ENCODE data around the gene SYT5. TPM values are rescaled to one million over a fixed set of nuclear protein-coding genes. Genes with fewer than 3 reads are reported as not detected.

Gene SYT5
- total and polyA plus RNA-seq, 10 of the 15 experiments (the other 5 are each of a cell fraction or from before 2014, with no cell fraction given) = 0.04 to 0.79 (median 0.26) TPM; not detected in 7

DNA sequence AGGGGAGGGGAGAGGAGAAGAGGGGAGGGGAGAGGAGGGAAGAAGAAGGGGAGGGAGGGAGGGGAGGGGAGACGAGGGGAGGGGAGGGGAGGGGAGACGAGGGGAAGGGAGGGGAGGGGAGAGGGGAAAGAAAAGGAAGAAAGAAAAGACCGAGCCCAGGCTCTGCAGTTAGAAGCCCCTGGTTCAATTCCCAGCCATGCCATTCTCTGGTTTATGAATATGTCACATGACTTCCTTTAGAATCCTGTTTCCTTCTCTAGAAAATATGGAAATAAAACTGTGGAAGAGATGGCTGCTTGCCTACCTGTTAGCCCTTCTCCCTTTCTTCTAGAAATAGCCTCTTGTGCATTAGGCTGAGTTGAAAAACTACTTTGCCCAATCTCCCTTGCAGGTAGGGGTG lies 45.4 kb downstream of the SYT5 start:
- H3K9ac ChIP-seq (ENCODE audit: control insufficient read depth, insufficient read depth, low read length) = no peak overlapping the region
- H4K20me1 ChIP-seq (ENCODE audit: control insufficient read depth, insufficient read depth) = no peaks in the 10 kb centered on the region
- no peaks in the 10 kb centered on the region for H3K27me3 ChIP-seq (replicated peaks in 1 of 2; ENCODE audit: control insufficient read depth in 2 of 2, insufficient read depth in 2 of 2, low read length in 1 of 2)
- intact Hi-C loops (cut with micrococcal nuclease; ENCODE audit: unreplicated experiment) = no loop called here
- ChIA-PET RAD21 (ENCODE audit: unreplicated experiment) (no interaction called here), SMC1A (ENCODE audit: uncharacterized antibody, unreplicated experiment) (no interaction called here), CTCF (interaction anchor here (0.6 to 2.6 kb wide), 3 partner anchors 15 to 47 kb away, joined by 3 to 11 read pairs (median 6); no protein-coding TSS in a partner anchor), POLR2A (no interaction called here)
- no peaks in the 10 kb centered on the region for H3K79me2 ChIP-seq (ENCODE audit: control insufficient read depth, insufficient read depth, low read length)
- DNase-seq (ENCODE audit: low read depth, low spot score) (no peak), FAIRE-seq (no peak), ATAC-seq (no peak)
- H3K36me3 ChIP-seq (ENCODE audit: control insufficient read depth in 2 of 2, insufficient read depth in 2 of 2, low read length in 1 of 2) = no peaks in the 10 kb centered on the region
- in situ Hi-C loops (cut with MboI) = no loop called here
- TF ChIP-seq NR2C1 (IDR thresholded peaks at IDR 0.05) = no peak
- peak; percentile 25; the same call in 1 of the 2 replicates for TF ChIP-seq RAD51 (IDR thresholded peaks at IDR 0.05)
- no peak for TF ChIP-seq RELA (IDR thresholded peaks at IDR 0.05; ENCODE audit: borderline replicate concordance, partially characterized antibody)
- no peak for TF ChIP-seq CEBPB (IDR thresholded peaks at IDR 0.05; ENCODE audit: borderline replicate concordance in 1 of 2, low read depth in 2 of 2, low read length in 2 of 2)
- H3K9me3 ChIP-seq (replicated peaks; ENCODE audit: control insufficient read depth, insufficient read depth, low read length) = no peaks in the 10 kb centered on the region
- no peak overlapping the region for H3K4me3 ChIP-seq
- H3K27ac ChIP-seq (ENCODE audit: control insufficient read depth, insufficient read depth) = no peak overlapping the region
- H3K4me2 ChIP-seq (ENCODE audit: control insufficient read depth, insufficient read depth) = no peak overlapping the region
- no peak overlapping the region for H2AFZ ChIP-seq (ENCODE audit: control insufficient read depth, low read depth, low read length)
- H3K4me1 ChIP-seq (ENCODE audit: control insufficient read depth, insufficient read depth, low read length) = peaks cover 13% of the 10 kb centered on the region
- BruUV-seq (replicated peaks) = no TSS peak
- 0% methylated on average over 1 of the region's 3 CpGs for WGBS (ENCODE audit: insufficient coverage, insufficient replicate concordance, low lambda C conversion rate, missing lambda C conversion rate)

- Histone ChIP-seq H3K4me3 (no peak overlapping the region), H3K4me1 (ENCODE audit: control insufficient read depth, insufficient read depth, low read length) (peaks cover 13% of the 10 kb centered on the region), H3K4me2 (ENCODE audit: control insufficient read depth, insufficient read depth) (no peak overlapping the region), H4K20me1 (ENCODE audit: control insufficient read depth, insufficient read depth) (no peaks in the 10 kb centered on the region), H3K36me3 (ENCODE audit: control insufficient read depth in 2 of 2, insufficient read depth in 2 of 2, low read length in 1 of 2) (no peaks in the 10 kb centered on the region), H3K9ac (ENCODE audit: control insufficient read depth, insufficient read depth, low read length) (no peak overlapping the region), H2AFZ (ENCODE audit: control insufficient read depth, low read depth, low read length) (peak overlapping the region; percentile 30; the same call in 1 of the 2 replicates), H3K79me2 (ENCODE audit: control insufficient read depth, insufficient read depth, low read length) (no peaks in the 10 kb centered on the region), H3K9me3 (replicated peaks; ENCODE audit: control insufficient read depth, insufficient read depth, low read length) (no peaks in the 10 kb centered on the region), H3K27me3 (replicated peaks in 1 of 2; ENCODE audit: control insufficient read depth in 2 of 2, insufficient read depth in 2 of 2, low read length in 1 of 2) (no peaks in the 10 kb centered on the region), H3K27ac (ENCODE audit: control insufficient read depth, insufficient read depth) (no peak overlapping the region)
- 47% methylated on average over 21 of the region's 25 CpGs for WGBS (ENCODE audit: insufficient coverage, insufficient replicate concordance, low lambda C conversion rate, missing lambda C conversion rate)
- no TSS peak for BruUV-seq (replicated peaks)
- POLR2A ChIA-PET = no interaction called here
- FAIRE-seq (no peak), DNase-seq (ENCODE audit: low read depth, low spot score) (no peak), ATAC-seq (peak; percentile 84)
- CTCF ChIA-PET = interaction anchor here (2.5 kb wide), 1 partner anchor 46 kb away, joined by 17 read pairs; no protein-coding TSS in a partner anchor
- intact Hi-C loops (cut with micrococcal nuclease; ENCODE audit: unreplicated experiment) = no loop called here
- in situ Hi-C loops (cut with MboI) = no loop called here
- RAD21 ChIA-PET (ENCODE audit: unreplicated experiment) = interaction anchor here (0.5 kb wide), 1 partner anchor 14 kb away, joined by 3 read pairs; no protein-coding TSS in a partner anchor
- SMC1A ChIA-PET (ENCODE audit: uncharacterized antibody, unreplicated experiment) = interaction anchor here (1.4 kb wide), 1 partner anchor 459 kb away, joined by 3 read pairs; no protein-coding TSS in a partner anchor
- TF ChIP-seq, protein P1, sequence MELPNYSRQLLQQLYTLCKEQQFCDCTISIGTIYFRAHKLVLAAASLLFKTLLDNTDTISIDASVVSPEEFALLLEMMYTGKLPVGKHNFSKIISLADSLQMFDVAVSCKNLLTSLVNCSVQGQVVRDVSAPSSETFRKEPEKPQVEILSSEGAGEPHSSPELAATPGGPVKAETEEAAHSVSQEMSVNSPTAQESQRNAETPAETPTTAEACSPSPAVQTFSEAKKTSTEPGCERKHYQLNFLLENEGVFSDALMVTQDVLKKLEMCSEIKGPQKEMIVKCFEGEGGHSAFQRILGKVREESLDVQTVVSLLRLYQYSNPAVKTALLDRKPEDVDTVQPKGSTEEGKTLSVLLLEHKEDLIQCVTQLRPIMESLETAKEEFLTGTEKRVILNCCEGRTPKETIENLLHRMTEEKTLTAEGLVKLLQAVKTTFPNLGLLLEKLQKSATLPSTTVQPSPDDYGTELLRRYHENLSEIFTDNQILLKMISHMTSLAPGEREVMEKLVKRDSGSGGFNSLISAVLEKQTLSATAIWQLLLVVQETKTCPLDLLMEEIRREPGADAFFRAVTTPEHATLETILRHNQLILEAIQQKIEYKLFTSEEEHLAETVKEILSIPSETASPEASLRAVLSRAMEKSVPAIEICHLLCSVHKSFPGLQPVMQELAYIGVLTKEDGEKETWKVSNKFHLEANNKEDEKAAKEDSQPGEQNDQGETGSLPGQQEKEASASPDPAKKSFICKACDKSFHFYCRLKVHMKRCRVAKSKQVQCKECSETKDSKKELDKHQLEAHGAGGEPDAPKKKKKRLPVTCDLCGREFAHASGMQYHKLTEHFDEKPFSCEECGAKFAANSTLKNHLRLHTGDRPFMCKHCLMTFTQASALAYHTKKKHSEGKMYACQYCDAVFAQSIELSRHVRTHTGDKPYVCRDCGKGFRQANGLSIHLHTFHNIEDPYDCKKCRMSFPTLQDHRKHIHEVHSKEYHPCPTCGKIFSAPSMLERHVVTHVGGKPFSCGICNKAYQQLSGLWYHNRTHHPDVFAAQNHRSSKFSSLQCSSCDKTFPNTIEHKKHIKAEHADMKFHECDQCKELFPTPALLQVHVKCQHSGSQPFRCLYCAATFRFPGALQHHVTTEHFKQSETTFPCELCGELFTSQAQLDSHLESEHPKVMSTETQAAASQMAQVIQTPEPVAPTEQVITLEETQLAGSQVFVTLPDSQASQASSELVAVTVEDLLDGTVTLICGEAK (IDR thresholded peaks at IDR 0.05; ENCODE audit: borderline replicate concordance) = peak; percentile 61
- TF ChIP-seq JUND (IDR thresholded peaks at IDR 0.05; ENCODE audit: low read depth, low read length) (no peak), BRCA1 (IDR thresholded peaks at IDR 0.05; ENCODE audit: low read depth, low read length) (no peak), NBN (IDR thresholded peaks at IDR 0.05) (0 out of 2 replicates have a peak, but pooled peaks have one; percentile 61), IKZF1 (conservative IDR thresholded peaks at IDR 0.05) (0 out of 2 replicates have a peak, but pooled peaks have one; percentile 8), CREB1 (IDR thresholded peaks at IDR 0.05; ENCODE audit: low read depth) (no peak), IKZF2 (IDR thresholded peaks at IDR 0.05) (peak; percentile 53 to 58; a peak in 2 of 4 replicates), RAD21 (IDR thresholded peaks at IDR 0.05; ENCODE audit: insufficient read depth, low read depth, low read length) (no peak), MTA2 (IDR thresholded peaks at IDR 0.05; ENCODE audit: low read depth) (0 out of 2 replicates have a peak, but pooled peaks have one; percentile 16)
Observed at GRCh38 chr19:55133639-55134444, 46.2 kb downstream of the SYT5 start.
